ENCODE results near the gene CNTNAP2.
"Not testable (repeated sequence)": the region's sequence is repeated elsewhere in the genome, so short reads cannot be mapped to it uniquely, and the experiment has no call there.

DNA sequence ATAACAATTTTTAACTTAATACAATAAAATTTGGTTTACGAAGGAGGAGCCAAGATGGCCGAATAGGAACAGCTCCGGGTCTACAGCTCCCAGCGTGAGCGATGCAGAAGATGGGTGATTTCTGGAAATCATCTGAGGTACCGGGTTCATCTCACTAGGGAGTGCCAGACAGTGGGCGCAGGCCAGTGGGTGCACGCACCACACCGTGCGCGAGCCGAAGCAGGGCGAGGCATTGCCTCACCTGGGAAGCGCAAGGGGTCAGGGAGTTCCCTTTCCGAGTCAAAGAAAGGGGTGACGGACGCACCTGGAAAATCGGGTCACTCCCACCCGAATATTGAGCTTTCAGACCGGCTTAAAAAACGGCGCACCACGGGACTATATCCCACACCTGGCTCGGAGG lies 789.1 kb downstream of the CNTNAP2 start:
- not testable (repeated sequence) for TF ChIP-seq CTCF (IDR thresholded peaks at IDR 0.05; ENCODE audit: insufficient read depth, low read length, poor library complexity, severe bottlenecking); EZH2phosphoT487 (conservative IDR thresholded peaks at IDR 0.05; ENCODE audit: low read length)
